KOPT-K1 (cell line): ENCODE results near the gene PCSK4.
"Not testable (repeated sequence)": the region's sequence is repeated elsewhere in the genome, so short reads cannot be mapped to it uniquely, and the experiment has no call there.

Experiments
- H3K27ac ChIP-seq: fragments of 200-600 bp; sonication (generic); 2 replicates; pipeline ENCODE4 v1.5.1; 2016; ENCODE audit warnings: antibody characterized with exemption, mild to moderate bottlenecking, low read depth, low read length; ENCODE audit not compliant: poor library complexity, severe bottlenecking
- H3K36me3 ChIP-seq: fragments of 200-600 bp; sonication (generic); 2 replicates; pipeline ENCODE4 v1.5.1; 2017; ENCODE audit warnings: antibody characterized with exemption, mild to moderate bottlenecking, low read length, moderate library complexity; ENCODE audit not compliant: insufficient read depth
- H3K9me3 ChIP-seq: fragments of 200-600 bp; sonication (generic); 2 replicates; pipeline ENCODE4 v1.5.1; 2017; ENCODE audit warnings: antibody characterized with exemption, low read length, mild to moderate bottlenecking; ENCODE audit not compliant: insufficient read depth, poor library complexity, severe bottlenecking

Gene PCSK4

DNA sequence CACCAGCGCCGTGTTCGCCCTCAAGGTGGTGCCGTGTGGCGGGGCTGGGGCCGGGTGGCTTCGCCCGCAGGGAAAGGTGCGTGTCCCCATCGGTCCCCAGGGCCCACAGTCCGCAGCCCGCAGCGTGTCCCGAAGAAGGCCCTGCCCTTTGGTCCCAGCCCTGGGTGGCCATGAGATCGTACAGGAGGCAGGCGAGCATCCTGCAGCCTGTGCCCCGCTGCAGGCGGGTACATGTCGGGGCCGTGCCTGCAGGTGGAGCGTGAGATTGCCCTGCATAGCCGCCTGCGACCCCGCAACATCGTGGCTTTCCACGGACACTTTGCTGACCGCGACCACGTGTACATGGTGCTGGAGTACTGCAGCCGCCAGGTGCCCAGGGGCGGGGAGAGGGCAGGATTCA is 35.2 kb upstream of the PCSK4 start:
- Histone ChIP-seq H3K9me3 (no peaks in the 10 kb centered on the region), H3K36me3 (no peaks in the 10 kb centered on the region), H3K27ac (no peak overlapping the region)

DNA sequence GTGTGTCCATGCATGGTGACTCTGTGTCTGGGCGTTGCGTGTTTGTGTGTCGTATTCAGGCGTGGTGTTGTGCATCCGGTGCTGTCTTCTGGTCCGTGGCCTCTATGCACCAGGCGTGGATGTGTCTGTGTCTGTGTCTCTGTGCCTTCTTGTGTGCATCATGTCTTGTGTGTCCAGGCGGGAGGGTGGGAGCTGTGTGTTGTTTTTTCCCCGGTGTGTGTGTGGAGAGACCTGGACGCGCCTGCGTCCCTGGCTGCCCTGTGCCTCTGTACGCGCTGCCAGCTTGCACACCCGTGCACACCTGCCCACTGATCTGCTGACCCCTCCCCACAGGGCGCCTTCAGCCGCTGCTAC is 34.8 kb upstream of the PCSK4 start:
- H3K9me3 ChIP-seq = no peaks in the 10 kb centered on the region

GRCh38 chr19:1524287-1524971 is 34.3 kb upstream of the PCSK4 start:
- Histone ChIP-seq H3K9me3 (no peaks in the 10 kb centered on the region), H3K36me3 (no peaks in the 10 kb centered on the region)

More for the DNA sequence above, 34.8 kb upstream of the PCSK4 start:
- H3K27ac ChIP-seq = no peak overlapping the region
- no peaks in the 10 kb centered on the region for H3K36me3 ChIP-seq

GRCh38 chr19:1523412-1524286 is 33.5 kb upstream of the PCSK4 start, which contains the start of gene PLK5:
TSS of gene PLK5 (plus strand) at chr19:1524077. CDS start at chr19:1526997, 2,920 bp downstream.
- H3K9me3 ChIP-seq = no peaks in the 10 kb centered on the region
- no peaks in the 10 kb centered on the region for H3K36me3 ChIP-seq
- no peak within 1 kb of the TSS for H3K27ac ChIP-seq

More at GRCh38 chr19:1524287-1524971, 34.3 kb upstream of the PCSK4 start:
- H3K27ac ChIP-seq = no peak overlapping the region

DNA sequence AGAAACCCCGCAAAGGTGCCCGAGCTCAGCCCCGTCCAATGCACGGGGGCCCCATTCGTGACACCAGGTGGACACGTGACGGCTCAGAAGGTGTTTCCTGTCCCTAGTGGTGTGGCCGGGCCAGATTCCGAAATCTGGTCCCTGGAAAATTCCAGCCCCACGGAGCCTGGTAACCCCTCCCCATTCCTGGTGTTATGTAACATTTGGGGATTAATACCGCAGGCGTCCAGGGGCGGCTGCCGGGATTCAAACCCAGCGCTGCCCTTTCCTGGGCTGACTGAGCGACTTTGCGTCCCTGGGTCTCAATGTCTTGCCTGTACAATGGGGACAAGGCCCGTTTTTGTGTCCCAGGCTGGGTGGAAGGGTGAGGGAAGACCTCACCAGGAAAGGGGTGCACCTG is 32.7 kb upstream of the PCSK4 start:
- Histone ChIP-seq H3K27ac (no peak overlapping the region), H3K36me3 (no peaks in the 10 kb centered on the region), H3K9me3 (no peaks in the 10 kb centered on the region)

GRCh38 chr19:1522061-1522460 is 31.9 kb upstream of the PCSK4 start:
- no peak overlapping the region for H3K27ac ChIP-seq
- H3K36me3 ChIP-seq = no peaks in the 10 kb centered on the region

GRCh38 chr19:1521636-1522035 is 31.5 kb upstream of the PCSK4 start:
- Histone ChIP-seq H3K27ac (no peak overlapping the region), H3K36me3 (no peaks in the 10 kb centered on the region), H3K9me3 (no peaks in the 10 kb centered on the region)

More at GRCh38 chr19:1522061-1522460, 31.9 kb upstream of the PCSK4 start:
- H3K9me3 ChIP-seq = no peaks in the 10 kb centered on the region

DNA sequence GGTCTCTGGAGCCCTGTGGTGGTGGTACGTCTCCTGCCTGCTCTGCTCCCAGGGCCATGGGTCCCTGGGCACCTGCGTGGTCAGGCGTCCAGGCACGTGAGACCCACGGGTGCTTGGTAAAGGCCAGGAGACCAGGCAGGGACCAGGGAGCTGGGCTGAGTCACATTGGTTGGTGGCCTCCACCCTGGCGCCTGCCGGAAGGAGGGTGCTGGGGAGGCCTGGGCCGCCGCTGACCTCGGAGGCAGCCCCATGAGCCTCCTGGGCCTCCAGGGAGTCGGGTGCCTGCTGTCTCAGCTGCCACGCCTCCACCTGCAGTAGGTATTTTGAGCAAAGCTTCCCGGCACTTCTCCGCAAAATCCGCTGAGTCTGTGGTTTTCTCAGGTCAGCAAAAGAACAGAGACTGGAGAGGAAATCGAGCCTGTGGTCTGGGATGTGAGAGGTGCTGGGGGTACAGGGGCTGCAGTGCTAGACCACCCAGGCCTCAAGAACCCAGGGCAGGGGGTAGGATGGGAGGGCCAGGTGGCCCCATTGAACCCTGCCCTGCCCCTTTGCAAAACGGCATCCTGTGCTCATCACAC is 30.1 kb upstream of the PCSK4 start:
- no peaks in the 10 kb centered on the region for H3K36me3 ChIP-seq
- no peaks in the 10 kb centered on the region for H3K9me3 ChIP-seq
- no peak overlapping the region for H3K27ac ChIP-seq

GRCh38 chr19:1519802-1520201 is 29.7 kb upstream of the PCSK4 start:
- H3K36me3 ChIP-seq, H3K9me3 ChIP-seq, H3K27ac ChIP-seq: not testable (repeated sequence)

DNA sequence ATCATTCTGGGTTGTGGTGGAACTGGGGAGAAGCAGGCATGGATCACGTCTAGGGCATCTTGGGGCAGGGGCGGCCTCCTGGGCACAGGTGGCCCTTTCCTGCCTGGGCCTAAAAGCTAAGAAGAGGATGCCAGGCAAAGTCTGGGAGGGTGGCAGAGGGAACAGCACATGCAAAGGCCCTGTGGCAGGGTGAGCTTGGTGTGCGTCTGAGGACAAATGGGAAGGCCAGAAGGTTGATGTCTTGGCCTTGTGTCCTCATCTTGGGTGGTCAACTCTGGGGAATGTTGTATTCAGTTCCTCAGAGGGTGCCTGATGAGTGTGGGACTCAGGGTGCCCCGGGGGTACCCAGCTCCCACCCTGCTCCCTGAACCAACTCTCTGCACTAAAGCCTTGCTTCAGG is 28.3 kb upstream of the PCSK4 start:
- Histone ChIP-seq H3K36me3 (no peaks in the 10 kb centered on the region), H3K27ac (no peak overlapping the region), H3K9me3 (no peaks in the 10 kb centered on the region)

- no peaks in the 10 kb centered on the region for H3K9me3 ChIP-seq
- H3K27ac ChIP-seq = no peak overlapping the region
Measured at GRCh38 chr19:1516395-1516753, 26.2 kb upstream of the PCSK4 start.

GRCh38 chr19:1514986-1515721 is 25.0 kb upstream of the PCSK4 start:
- Histone ChIP-seq H3K27ac (no peak overlapping the region), H3K36me3 (no peaks in the 10 kb centered on the region), H3K9me3 (no peaks in the 10 kb centered on the region)

More at GRCh38 chr19:1516395-1516753, 26.2 kb upstream of the PCSK4 start:
- H3K36me3 ChIP-seq = no peaks in the 10 kb centered on the region

GRCh38 chr19:1514295-1514661 is 24.1 kb upstream of the PCSK4 start:
- no peaks in the 10 kb centered on the region for H3K9me3 ChIP-seq
- no peaks in the 10 kb centered on the region for H3K36me3 ChIP-seq
- H3K27ac ChIP-seq = no peak overlapping the region

GRCh38 chr19:1513499-1514294 is 23.5 kb upstream of the PCSK4 start:
- H3K9me3 ChIP-seq = no peaks in the 10 kb centered on the region
- no peak overlapping the region for H3K27ac ChIP-seq

More at GRCh38 chr19:1513499-1514294, 23.5 kb upstream of the PCSK4 start:
- H3K36me3 ChIP-seq = no peaks in the 10 kb centered on the region
